Choroid plexus epithelial cell (primary cell): Measurements from ENCODE around the gene PCK2.

Source experiments
- DNase-seq: peaks from one replicate; pipeline ENCODE4 v3.0.0-alpha.2; 2010; ENCODE audit warnings: low read depth
- H3K4me3 ChIP-seq: 2 replicates; pipeline ENCODE4 v1.5.1; 2011; ENCODE audit warnings: low read depth, mild to moderate bottlenecking, control low read depth, low read length, moderate library complexity
- TF ChIP-seq, protein P1 (sequence below): conservative IDR thresholded peaks from 2 replicates; pipeline ENCODE4 v1.5.1; 2011; ENCODE audit warnings: low read depth, mild to moderate bottlenecking, control low read depth, inconsistent platforms, low read length, moderate library complexity

Gene PCK2

DNA sequence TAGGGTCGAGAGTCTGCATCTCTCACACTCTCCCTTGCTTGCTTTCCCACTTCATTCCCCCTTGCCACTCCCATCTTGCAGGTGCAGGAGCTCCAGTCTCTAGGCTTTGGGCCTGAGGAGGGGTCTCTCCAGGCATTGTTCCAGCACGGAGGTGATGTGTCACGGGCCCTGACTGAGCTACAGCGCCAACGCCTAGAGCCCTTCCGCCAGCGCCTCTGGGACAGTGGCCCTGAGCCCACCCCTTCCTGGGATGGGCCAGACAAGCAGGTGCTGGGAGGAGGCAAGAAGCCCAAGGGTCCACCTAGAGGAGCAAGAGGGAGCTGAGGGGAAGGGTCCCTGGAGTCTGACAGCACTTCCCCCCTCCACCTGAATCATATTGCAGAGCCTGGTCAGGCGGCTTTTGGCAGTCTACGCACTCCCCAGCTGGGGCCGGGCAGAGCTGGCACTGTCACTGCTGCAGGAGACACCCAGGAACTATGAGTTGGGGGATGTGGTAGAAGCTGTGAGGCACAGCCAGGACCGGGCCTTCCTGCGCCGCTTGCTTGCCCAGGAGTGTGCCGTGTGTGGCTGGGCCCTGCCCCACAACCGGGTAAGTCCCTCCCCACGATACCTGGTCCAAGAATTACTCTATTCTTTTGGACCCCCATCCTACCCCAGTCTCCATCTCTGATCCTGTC, 57.4 kb downstream of the PCK2 start:
- no peak overlapping the region for H3K4me3 ChIP-seq
- no peak for DNase-seq
- TF ChIP-seq, protein P1, sequence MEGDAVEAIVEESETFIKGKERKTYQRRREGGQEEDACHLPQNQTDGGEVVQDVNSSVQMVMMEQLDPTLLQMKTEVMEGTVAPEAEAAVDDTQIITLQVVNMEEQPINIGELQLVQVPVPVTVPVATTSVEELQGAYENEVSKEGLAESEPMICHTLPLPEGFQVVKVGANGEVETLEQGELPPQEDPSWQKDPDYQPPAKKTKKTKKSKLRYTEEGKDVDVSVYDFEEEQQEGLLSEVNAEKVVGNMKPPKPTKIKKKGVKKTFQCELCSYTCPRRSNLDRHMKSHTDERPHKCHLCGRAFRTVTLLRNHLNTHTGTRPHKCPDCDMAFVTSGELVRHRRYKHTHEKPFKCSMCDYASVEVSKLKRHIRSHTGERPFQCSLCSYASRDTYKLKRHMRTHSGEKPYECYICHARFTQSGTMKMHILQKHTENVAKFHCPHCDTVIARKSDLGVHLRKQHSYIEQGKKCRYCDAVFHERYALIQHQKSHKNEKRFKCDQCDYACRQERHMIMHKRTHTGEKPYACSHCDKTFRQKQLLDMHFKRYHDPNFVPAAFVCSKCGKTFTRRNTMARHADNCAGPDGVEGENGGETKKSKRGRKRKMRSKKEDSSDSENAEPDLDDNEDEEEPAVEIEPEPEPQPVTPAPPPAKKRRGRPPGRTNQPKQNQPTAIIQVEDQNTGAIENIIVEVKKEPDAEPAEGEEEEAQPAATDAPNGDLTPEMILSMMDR: no peak
